ENCODE measurements around the gene HHEX. TPM values are rescaled to one million over a fixed set of nuclear protein-coding genes. Genes with fewer than 3 reads are reported as not detected.

HHEX gene
- total RNA-seq, 1 donor from 2014 or later, result not detected

GRCh38 chr10:92699518-92700381, 10.0 kb downstream of the HHEX start:
- Histone ChIP-seq H3K4me2 (ENCODE audit: low read length) (peak overlapping the region; percentile 85), H3K9ac (ENCODE audit: low read length) (peak overlapping the region; percentile 61), H3K79me2 (ENCODE audit: insufficient read depth, low read length) (no peaks in the 10 kb centered on the region), H3K9me3 (ENCODE audit: insufficient read depth, low read depth, low read length) (no peaks in the 10 kb centered on the region), H3K4me3 (ENCODE audit: insufficient read depth, low read depth, low read length) (peak overlapping the region; percentile 57), H2AFZ (ENCODE audit: low read depth, low read length) (peak overlapping the region; percentile 74), H3K27me3 (ENCODE audit: insufficient read depth, low read length) (peaks cover under 1% of the 10 kb centered on the region), H3K4me1 (ENCODE audit: insufficient read depth, low read length) (peaks cover 3% of the 10 kb centered on the region), H4K20me1 (ENCODE audit: insufficient read depth, low read length) (no peaks in the 10 kb centered on the region), H3K36me3 (ENCODE audit: insufficient read depth, low read length) (no peaks in the 10 kb centered on the region), H3K27ac (ENCODE audit: low read depth, low read length) (no peak overlapping the region)
- no peaks in the 10 kb centered on the region for H3K36me3 Mint-ChIP-seq (ENCODE audit: low read depth, unreplicated experiment)
- FAIRE-seq (no peak), DNase-seq (ENCODE audit: low read depth) (no peak)
- peaks cover 38% of the 10 kb centered on the region for H3K27me3 Mint-ChIP-seq (ENCODE audit: low read depth, unreplicated experiment)
- no peaks in the 10 kb centered on the region for H3K9me3 Mint-ChIP-seq (ENCODE audit: unreplicated experiment)
- TF ChIP-seq EZH2 (IDR thresholded peaks at IDR 0.05; ENCODE audit: insufficient read depth, low read length), result no peak
- TF ChIP-seq, protein P1, sequence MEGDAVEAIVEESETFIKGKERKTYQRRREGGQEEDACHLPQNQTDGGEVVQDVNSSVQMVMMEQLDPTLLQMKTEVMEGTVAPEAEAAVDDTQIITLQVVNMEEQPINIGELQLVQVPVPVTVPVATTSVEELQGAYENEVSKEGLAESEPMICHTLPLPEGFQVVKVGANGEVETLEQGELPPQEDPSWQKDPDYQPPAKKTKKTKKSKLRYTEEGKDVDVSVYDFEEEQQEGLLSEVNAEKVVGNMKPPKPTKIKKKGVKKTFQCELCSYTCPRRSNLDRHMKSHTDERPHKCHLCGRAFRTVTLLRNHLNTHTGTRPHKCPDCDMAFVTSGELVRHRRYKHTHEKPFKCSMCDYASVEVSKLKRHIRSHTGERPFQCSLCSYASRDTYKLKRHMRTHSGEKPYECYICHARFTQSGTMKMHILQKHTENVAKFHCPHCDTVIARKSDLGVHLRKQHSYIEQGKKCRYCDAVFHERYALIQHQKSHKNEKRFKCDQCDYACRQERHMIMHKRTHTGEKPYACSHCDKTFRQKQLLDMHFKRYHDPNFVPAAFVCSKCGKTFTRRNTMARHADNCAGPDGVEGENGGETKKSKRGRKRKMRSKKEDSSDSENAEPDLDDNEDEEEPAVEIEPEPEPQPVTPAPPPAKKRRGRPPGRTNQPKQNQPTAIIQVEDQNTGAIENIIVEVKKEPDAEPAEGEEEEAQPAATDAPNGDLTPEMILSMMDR (IDR thresholded peaks at IDR 0.05; ENCODE audit: insufficient read depth, low read depth, low read length), result no peak
- peak overlapping the region; percentile 23 for H3K27ac Mint-ChIP-seq (ENCODE audit: unreplicated experiment)
- peak overlapping the region; percentile 74 for H3K4me3 Mint-ChIP-seq (ENCODE audit: unreplicated experiment)
- peaks cover 4% of the 10 kb centered on the region for H3K4me1 Mint-ChIP-seq (ENCODE audit: low read depth, unreplicated experiment)

- Histone ChIP-seq H3K27me3 (ENCODE audit: insufficient read depth, low read length) (no peaks in the 10 kb centered on the region), H3K4me3 (ENCODE audit: insufficient read depth, low read depth, low read length) (no peak overlapping the region), H4K20me1 (ENCODE audit: insufficient read depth, low read length) (no peaks in the 10 kb centered on the region), H3K79me2 (ENCODE audit: insufficient read depth, low read length) (no peaks in the 10 kb centered on the region), H3K9ac (ENCODE audit: low read length) (no peak overlapping the region), H3K27ac (ENCODE audit: low read depth, low read length) (no peak overlapping the region), H2AFZ (ENCODE audit: low read depth, low read length) (no peak overlapping the region), H3K4me2 (ENCODE audit: low read length) (no peak overlapping the region), H3K4me1 (ENCODE audit: insufficient read depth, low read length) (no peaks in the 10 kb centered on the region), H3K9me3 (ENCODE audit: insufficient read depth, low read depth, low read length) (no peaks in the 10 kb centered on the region), H3K36me3 (ENCODE audit: insufficient read depth, low read length) (no peaks in the 10 kb centered on the region)
- peaks cover 26% of the 10 kb centered on the region for H3K27me3 Mint-ChIP-seq (ENCODE audit: low read depth, unreplicated experiment)
- no peaks in the 10 kb centered on the region for H3K9me3 Mint-ChIP-seq (ENCODE audit: unreplicated experiment)
- TF ChIP-seq EZH2 (IDR thresholded peaks at IDR 0.05; ENCODE audit: insufficient read depth, low read length), result no peak
- TF ChIP-seq, protein P1 (IDR thresholded peaks at IDR 0.05; ENCODE audit: insufficient read depth, low read depth, low read length), result no peak
- H3K27ac Mint-ChIP-seq (ENCODE audit: unreplicated experiment), result no peak overlapping the region
- H3K4me1 Mint-ChIP-seq (ENCODE audit: low read depth, unreplicated experiment), result no peaks in the 10 kb centered on the region
- FAIRE-seq (no peak), DNase-seq (ENCODE audit: low read depth) (no peak)
- no peaks in the 10 kb centered on the region for H3K36me3 Mint-ChIP-seq (ENCODE audit: low read depth, unreplicated experiment)
- no peak overlapping the region for H3K4me3 Mint-ChIP-seq (ENCODE audit: unreplicated experiment)
Observed at GRCh38 chr10:92702301-92702916, 12.7 kb downstream of the HHEX start.

Data from astrocyte (in vitro differentiated cells and primary cell).